ENCODE data around the gene WFIKKN1. TPM values are rescaled to one million over a fixed set of nuclear protein-coding genes. Genes with fewer than 3 reads are reported as not detected.

The WFIKKN1 gene
- total RNA-seq, 1 experiment from 2014 or later = 0.11 TPM

DNA sequence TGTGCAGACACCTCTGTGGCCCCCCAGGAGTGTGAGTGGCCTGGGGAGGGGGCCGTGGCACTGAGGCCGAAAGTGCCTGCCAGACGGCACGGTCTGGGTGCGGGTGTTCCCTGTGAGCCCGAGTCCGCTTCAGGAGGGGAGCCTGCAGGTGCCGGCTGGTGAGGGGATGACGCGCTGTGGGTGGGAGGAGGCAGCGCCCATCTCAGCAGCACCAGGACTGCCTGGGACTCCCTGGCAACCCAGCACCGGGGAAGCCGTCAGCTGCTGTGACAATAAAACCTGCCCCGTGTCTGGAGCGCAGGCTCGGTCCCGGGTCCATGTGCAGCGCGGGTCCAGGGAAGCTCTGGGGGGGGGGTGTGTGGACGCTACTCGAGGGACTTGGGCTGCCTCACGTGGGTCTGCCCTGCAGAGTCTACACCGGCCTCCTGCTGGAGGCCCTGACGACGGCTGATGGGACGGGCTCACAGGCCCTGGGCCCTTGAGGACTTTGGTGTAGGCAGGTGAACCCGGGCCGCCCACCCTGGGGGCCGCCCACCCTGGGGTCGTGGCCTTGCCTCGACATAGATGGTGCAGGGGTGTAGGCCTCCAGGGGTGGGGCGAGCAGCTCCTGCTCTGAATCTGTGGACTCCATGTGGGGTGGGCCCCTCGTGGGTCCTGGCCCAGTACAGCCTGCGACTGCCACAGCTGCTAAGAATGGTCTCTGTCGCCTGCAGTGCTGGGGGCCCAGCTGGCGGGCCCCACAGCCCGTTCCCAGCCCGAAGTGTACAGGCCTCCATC, 46.8 kb upstream of the WFIKKN1 start:
- Histone ChIP-seq H3F3A (ENCODE audit: low read length, unreplicated experiment) (no peaks in the 10 kb centered on the region), H3K79me2 (ENCODE audit: low read length) (peaks cover 16% of the 10 kb centered on the region), H3K9me2 (replicated peaks; ENCODE audit: low read length) (no peaks in the 10 kb centered on the region), H3K27ac (ENCODE audit: low read length) (no peak overlapping the region), H2AFZ (ENCODE audit: low read length) (no peak overlapping the region), H3K4me3 (ENCODE audit: low read length) (no peak overlapping the region), H3K27me3 (ENCODE audit: low read length) (no peaks in the 10 kb centered on the region), H4K20me1 (ENCODE audit: low read length) (no peaks in the 10 kb centered on the region), H3K4me1 (ENCODE audit: insufficient read depth, low read length) (no peaks in the 10 kb centered on the region), H3K9ac (ENCODE audit: low read length) (no peak overlapping the region), H3K4me2 (ENCODE audit: low read length) (no peak overlapping the region), H3K36me3 (ENCODE audit: low read depth, low read length) (no peaks in the 10 kb centered on the region), H3K9me3 (ENCODE audit: low read length) (no peaks in the 10 kb centered on the region)
- DNase-seq = no peak
- BruUV-seq (replicated peaks) = no TSS peak
- TF ChIP-seq EZH2phosphoT487 (IDR thresholded peaks at IDR 0.05; ENCODE audit: borderline replicate concordance, low read length) = no peak
- TF ChIP-seq, protein P1, sequence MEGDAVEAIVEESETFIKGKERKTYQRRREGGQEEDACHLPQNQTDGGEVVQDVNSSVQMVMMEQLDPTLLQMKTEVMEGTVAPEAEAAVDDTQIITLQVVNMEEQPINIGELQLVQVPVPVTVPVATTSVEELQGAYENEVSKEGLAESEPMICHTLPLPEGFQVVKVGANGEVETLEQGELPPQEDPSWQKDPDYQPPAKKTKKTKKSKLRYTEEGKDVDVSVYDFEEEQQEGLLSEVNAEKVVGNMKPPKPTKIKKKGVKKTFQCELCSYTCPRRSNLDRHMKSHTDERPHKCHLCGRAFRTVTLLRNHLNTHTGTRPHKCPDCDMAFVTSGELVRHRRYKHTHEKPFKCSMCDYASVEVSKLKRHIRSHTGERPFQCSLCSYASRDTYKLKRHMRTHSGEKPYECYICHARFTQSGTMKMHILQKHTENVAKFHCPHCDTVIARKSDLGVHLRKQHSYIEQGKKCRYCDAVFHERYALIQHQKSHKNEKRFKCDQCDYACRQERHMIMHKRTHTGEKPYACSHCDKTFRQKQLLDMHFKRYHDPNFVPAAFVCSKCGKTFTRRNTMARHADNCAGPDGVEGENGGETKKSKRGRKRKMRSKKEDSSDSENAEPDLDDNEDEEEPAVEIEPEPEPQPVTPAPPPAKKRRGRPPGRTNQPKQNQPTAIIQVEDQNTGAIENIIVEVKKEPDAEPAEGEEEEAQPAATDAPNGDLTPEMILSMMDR (conservative IDR thresholded peaks at IDR 0.05; ENCODE audit: low read depth, low read length) = no peak
- ChIA-PET POLR2A (ENCODE audit: unreplicated experiment) (interaction anchor here (0.6 kb wide), 1 partner anchor 112 kb away, joined by 3 read pairs; no protein-coding TSS in a partner anchor), CTCF (no interaction called here)
- ATAC-seq = no peak
- intact Hi-C loops (cut with micrococcal nuclease) = loop anchor here (10.0 kb wide), 1 partner anchor 59 kb away; the partner anchor contains the start of gene CAPN15

GRCh38 chr16:585351-585750, 45.4 kb upstream of the WFIKKN1 start:
- Histone ChIP-seq H3F3A (ENCODE audit: low read length, unreplicated experiment) (no peaks in the 10 kb centered on the region), H3K79me2 (ENCODE audit: low read length) (peaks cover 19% of the 10 kb centered on the region), H3K9me3 (ENCODE audit: low read length) (no peaks in the 10 kb centered on the region), H3K9ac (ENCODE audit: low read length) (no peak overlapping the region), H3K9me2 (replicated peaks; ENCODE audit: low read length) (no peaks in the 10 kb centered on the region), H3K36me3 (ENCODE audit: low read depth, low read length) (no peaks in the 10 kb centered on the region), H3K4me2 (ENCODE audit: low read length) (no peak overlapping the region), H3K4me3 (ENCODE audit: low read length) (no peak overlapping the region), H4K20me1 (ENCODE audit: low read length) (no peaks in the 10 kb centered on the region), H3K27ac (ENCODE audit: low read length) (no peak overlapping the region), H3K4me1 (ENCODE audit: insufficient read depth, low read length) (no peaks in the 10 kb centered on the region), H3K27me3 (ENCODE audit: low read length) (no peaks in the 10 kb centered on the region), H2AFZ (ENCODE audit: low read length) (no peak overlapping the region)
- intact Hi-C loops (cut with micrococcal nuclease) = loop anchor here (5.0 to 10.0 kb wide), 2 partner anchors 52 to 61 kb away; partner anchors contain the start of genes CAPN15 and METTL26
- POLR2A ChIA-PET (ENCODE audit: unreplicated experiment) = no interaction called here
- DNase-seq (no peak), ATAC-seq (peak; percentile 3; the same call in 1 of the 2 replicates)
- no TSS peak for BruUV-seq (replicated peaks)
- CTCF ChIA-PET = interaction anchor here (0.6 to 1.0 kb wide), 2 partner anchors 9 to 15 kb away, joined by 3 read pairs; no protein-coding TSS in a partner anchor
- TF ChIP-seq, protein P1 (conservative IDR thresholded peaks at IDR 0.05; ENCODE audit: low read depth, low read length) = no peak; the same call in 1 of the 2 replicates
- TF ChIP-seq EZH2phosphoT487 (IDR thresholded peaks at IDR 0.05; ENCODE audit: borderline replicate concordance, low read length) (no peak), EZH2 (IDR thresholded peaks at IDR 0.05; ENCODE audit: low read length, unreplicated experiment) (no peak)
